ENCODE results near the gene MAN2C1.

The MAN2C1 gene

DNA sequence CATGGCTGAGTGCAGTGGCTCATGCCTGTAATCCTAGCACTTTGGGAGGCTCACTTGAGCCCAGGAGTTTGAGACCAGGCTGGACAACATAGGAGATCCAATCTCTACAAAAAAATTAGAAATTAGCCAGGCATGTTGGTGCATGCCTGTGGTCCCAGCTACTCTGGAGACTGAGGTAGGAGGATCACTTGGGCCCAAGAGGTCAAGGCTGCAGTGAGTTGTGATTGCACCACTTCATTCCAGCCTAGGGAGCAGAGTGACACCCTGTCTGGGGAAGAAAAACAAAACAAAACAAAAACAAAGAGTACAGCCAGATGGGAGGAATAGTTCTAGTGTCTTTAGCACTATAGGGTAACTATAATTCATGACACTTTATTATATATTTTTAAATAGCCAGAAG, 58.7 kb downstream of the MAN2C1 start:
- no peaks in the 10 kb centered on the region for H3K36me3 ChIP-seq (ENCODE audit: insufficient read depth, low read length)
- no peak overlapping the region for H3K27ac ChIP-seq
- no peaks in the 10 kb centered on the region for H3K9me3 ChIP-seq (ENCODE audit: low read depth, low read length)
- no peak for DNase-seq (ENCODE audit: low read depth, low spot score)
- H3K9ac ChIP-seq (ENCODE audit: insufficient read length) = no peak overlapping the region
- TF ChIP-seq FOXP2 (optimal IDR thresholded peaks at IDR 0.05; ENCODE audit: control extremely low read depth, extremely low read length, insufficient read depth) (no peak), EZH2 (IDR thresholded peaks at IDR 0.05) (no peak), POLR2AphosphoS5 (IDR thresholded peaks at IDR 0.05; ENCODE audit: borderline replicate concordance, low read depth, low read length) (no peak)
- no peak overlapping the region for H3K4me3 ChIP-seq

DNA sequence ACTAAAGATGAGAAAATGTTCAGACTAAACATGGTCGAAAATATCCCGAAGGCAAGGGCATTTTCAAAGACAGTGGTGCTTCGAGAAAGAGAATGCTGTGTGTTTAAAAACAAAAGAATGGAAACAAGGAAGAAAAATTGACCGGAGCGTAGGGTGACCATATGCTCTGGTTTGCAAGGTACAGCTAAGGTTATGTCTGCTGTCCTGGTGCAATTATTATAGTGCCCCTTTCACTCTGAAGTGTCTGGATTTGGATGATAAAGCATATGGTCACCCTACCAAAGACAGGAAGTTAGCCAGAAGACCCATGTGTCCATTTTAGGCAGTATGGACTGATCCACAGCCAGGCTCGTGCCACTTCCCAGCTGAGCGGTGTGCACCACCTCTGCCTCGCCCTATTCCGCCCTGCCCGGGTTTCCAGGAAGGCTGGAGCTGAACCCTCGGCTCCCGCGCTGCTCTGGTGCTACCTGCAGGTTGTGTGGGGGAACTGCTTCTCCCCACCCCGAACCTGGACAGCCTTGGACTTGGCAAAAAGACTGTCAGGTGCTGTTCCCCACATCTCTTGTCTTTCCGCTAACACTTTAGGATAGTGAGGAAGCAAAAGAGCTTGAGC, 60.5 kb downstream of the MAN2C1 start:
- Histone ChIP-seq H3K27ac (no peak overlapping the region), H3K4me3 (no peak overlapping the region), H3K9ac (ENCODE audit: insufficient read length) (no peak overlapping the region), H3K9me3 (ENCODE audit: low read depth, low read length) (no peaks in the 10 kb centered on the region), H3K36me3 (ENCODE audit: insufficient read depth, low read length) (no peaks in the 10 kb centered on the region)
- TF ChIP-seq EZH2 (IDR thresholded peaks at IDR 0.05) = no peak
- peak; percentile 5 for DNase-seq (ENCODE audit: low read depth, low spot score)

DNA sequence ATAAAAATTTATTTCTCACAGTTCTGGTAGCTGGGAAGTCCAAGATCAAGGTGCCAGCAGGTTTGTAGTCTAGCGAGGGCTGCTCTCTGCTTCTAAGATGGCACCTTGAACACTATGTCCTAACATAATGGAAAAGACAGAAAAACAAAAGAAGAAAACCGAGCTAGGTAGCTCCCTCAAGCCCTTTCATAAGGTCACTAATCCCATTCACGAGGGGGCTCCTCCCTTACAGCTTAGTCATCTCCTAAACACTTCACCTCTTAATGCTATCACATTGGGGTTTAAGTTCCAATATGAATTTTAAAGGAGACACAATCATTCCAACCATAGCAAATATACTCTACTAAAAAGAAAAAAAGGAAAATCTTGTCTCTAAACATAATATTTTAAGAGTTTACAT, 62.2 kb downstream of the MAN2C1 start:
- no peak overlapping the region for H3K4me3 ChIP-seq
- H3K9ac ChIP-seq (ENCODE audit: insufficient read length) = no peak overlapping the region
- TF ChIP-seq FOXP2 (optimal IDR thresholded peaks at IDR 0.05; ENCODE audit: control extremely low read depth, extremely low read length, insufficient read depth) (no peak), POLR2AphosphoS5 (IDR thresholded peaks at IDR 0.05; ENCODE audit: borderline replicate concordance, low read depth, low read length) (no peak), EZH2 (IDR thresholded peaks at IDR 0.05) (no peak)
- no peak overlapping the region for H3K27ac ChIP-seq
- no peaks in the 10 kb centered on the region for H3K9me3 ChIP-seq (ENCODE audit: low read depth, low read length)
- no peak for DNase-seq (ENCODE audit: low read depth, low spot score)
- no peaks in the 10 kb centered on the region for H3K36me3 ChIP-seq (ENCODE audit: insufficient read depth, low read length)
